ENCODE results near the gene TSG101.

Gene TSG101

DNA sequence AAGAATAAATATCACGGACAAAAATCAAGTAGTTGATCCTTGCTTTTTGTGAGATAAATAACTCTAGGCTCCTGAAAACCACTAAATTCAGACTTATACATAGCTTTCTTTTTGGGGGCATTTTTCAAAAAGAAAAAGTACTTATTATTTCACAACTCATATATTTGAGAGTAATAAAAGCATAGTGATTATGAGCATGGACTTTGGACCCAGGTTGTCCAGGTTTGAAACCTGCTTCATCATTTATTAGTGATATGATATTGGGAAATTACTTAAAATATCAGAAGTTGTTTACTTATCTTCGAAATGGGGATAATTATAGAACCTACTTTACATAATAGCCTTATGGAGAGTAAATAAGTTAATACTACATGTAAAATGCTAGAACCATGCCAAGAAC is 88.1 kb downstream of the TSG101 start:
- DNase-seq (ENCODE audit: low read depth): no peak
- TF ChIP-seq, protein P1, sequence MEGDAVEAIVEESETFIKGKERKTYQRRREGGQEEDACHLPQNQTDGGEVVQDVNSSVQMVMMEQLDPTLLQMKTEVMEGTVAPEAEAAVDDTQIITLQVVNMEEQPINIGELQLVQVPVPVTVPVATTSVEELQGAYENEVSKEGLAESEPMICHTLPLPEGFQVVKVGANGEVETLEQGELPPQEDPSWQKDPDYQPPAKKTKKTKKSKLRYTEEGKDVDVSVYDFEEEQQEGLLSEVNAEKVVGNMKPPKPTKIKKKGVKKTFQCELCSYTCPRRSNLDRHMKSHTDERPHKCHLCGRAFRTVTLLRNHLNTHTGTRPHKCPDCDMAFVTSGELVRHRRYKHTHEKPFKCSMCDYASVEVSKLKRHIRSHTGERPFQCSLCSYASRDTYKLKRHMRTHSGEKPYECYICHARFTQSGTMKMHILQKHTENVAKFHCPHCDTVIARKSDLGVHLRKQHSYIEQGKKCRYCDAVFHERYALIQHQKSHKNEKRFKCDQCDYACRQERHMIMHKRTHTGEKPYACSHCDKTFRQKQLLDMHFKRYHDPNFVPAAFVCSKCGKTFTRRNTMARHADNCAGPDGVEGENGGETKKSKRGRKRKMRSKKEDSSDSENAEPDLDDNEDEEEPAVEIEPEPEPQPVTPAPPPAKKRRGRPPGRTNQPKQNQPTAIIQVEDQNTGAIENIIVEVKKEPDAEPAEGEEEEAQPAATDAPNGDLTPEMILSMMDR (conservative IDR thresholded peaks at IDR 0.05; ENCODE audit: low read depth, low read length): no peak
- H3K4me3 ChIP-seq (ENCODE audit: low read length): no peak overlapping the region
